Stimulated activated naive CD8-positive, alpha-beta T cell treated with anti-CD3 and anti-CD28 coated beads, Interleukin-15, amount 100 ng/mL, for 72 hours (primary cell): ENCODE results near the gene APOBR.
"Not testable (repeated sequence)": the region's sequence is repeated elsewhere in the genome, so short reads cannot be mapped to it uniquely, and the experiment has no call there.

Experiments used
- ATAC-seq: fragments of 150-1000 bp; cut with Tn5 transposase; 2 replicates; pipeline ENCODE4 v1.10.0; 2021; ENCODE audit warnings: mild to moderate bottlenecking, moderate library complexity
- DNase-seq, 2 donors: peaks; one replicate each; pipeline ENCODE4 v3.0.0; 2021 to 2022
- H3K27ac Mint-ChIP-seq, 2 donors: one replicate each; pipeline ENCODE4 v1.8.0; 2022; ENCODE audit warnings: mild to moderate bottlenecking in 2 of 2, mixed read lengths in 2 of 2, moderate library complexity in 2 of 2
- H3K27me3 Mint-ChIP-seq: one replicate; pipeline ENCODE4 v1.8.0; 2022; ENCODE audit warnings: mixed read lengths
- H3K4me1 Mint-ChIP-seq: one replicate; pipeline ENCODE4 v1.8.0; 2022; ENCODE audit warnings: mild to moderate bottlenecking, mixed read lengths
- H3K4me3 Mint-ChIP-seq, 2 donors: one replicate each; pipeline ENCODE4 v1.8.0; 2022; ENCODE audit warnings: mild to moderate bottlenecking in 2 of 2, mixed read lengths in 2 of 2, moderate library complexity in 1 of 2
- H3K9me3 Mint-ChIP-seq, 2 donors: one replicate each; pipeline ENCODE4 v1.8.0; 2022; ENCODE audit warnings: mixed read lengths in 2 of 2

APOBR gene

GRCh38 chr16:28494121-28494851 lies at the start of gene APOBR:
TSS of gene APOBR (plus strand) at chr16:28494643. CDS start at chr16:28494682, 39 bp downstream.
- peaks cover 57% of the 10 kb centered on the region for H3K4me1 Mint-ChIP-seq
- ATAC-seq (peak; percentile 88), DNase-seq (peak; percentile 84 to 94)
- H3K27me3 Mint-ChIP-seq: no peaks in the 10 kb centered on the region
- H3K9me3 Mint-ChIP-seq: no peaks in the 10 kb centered on the region
- H3K4me3 Mint-ChIP-seq: peak within 1 kb of the TSS; percentile 91 to 98
- peak within 1 kb of the TSS; percentile 94 to 97 for H3K27ac Mint-ChIP-seq

GRCh38 chr16:28446388-28446787 lies 48.1 kb upstream of the APOBR start:
- not testable (repeated sequence) for H3K27ac Mint-ChIP-seq, H3K27me3 Mint-ChIP-seq, DNase-seq, H3K4me3 Mint-ChIP-seq, ATAC-seq, H3K9me3 Mint-ChIP-seq, H3K4me1 Mint-ChIP-seq

- H3K27me3 Mint-ChIP-seq, H3K4me1 Mint-ChIP-seq, H3K4me3 Mint-ChIP-seq, H3K9me3 Mint-ChIP-seq, H3K27ac Mint-ChIP-seq, DNase-seq, ATAC-seq: not testable (repeated sequence)
These were observed 47.4 kb upstream of the APOBR start for GRCh38 chr16:28447081-28447480.

GRCh38 chr16:28473714-28474265 lies 20.7 kb upstream of the APOBR start:
- Mint-ChIP-seq H3K4me1 (peaks cover 12% of the 10 kb centered on the region), H3K9me3 (no peaks in the 10 kb centered on the region), H3K4me3 (no peak overlapping the region), H3K27ac (peak overlapping the region in 1 of 2 donors; percentile 3), H3K27me3 (no peaks in the 10 kb centered on the region)
- DNase-seq (no peak), ATAC-seq (peak; percentile 91)

- no peak overlapping the region for H3K27ac Mint-ChIP-seq
These were observed 19.2 kb upstream of the APOBR start for GRCh38 chr16:28475221-28475620.

GRCh38 chr16:28477311-28477920 lies 17.0 kb upstream of the APOBR start:
- Mint-ChIP-seq H3K27me3 (no peaks in the 10 kb centered on the region), H3K27ac (peak overlapping the region; percentile 21 to 36), H3K9me3 (no peaks in the 10 kb centered on the region), H3K4me3 (no peak overlapping the region), H3K4me1 (peaks cover 12% of the 10 kb centered on the region)
- no peak for ATAC-seq
- no peak for DNase-seq

More at GRCh38 chr16:28475221-28475620, 19.2 kb upstream of the APOBR start:
- DNase-seq: no peak
- no peak for ATAC-seq
- H3K9me3 Mint-ChIP-seq: no peaks in the 10 kb centered on the region
- no peak overlapping the region for H3K4me3 Mint-ChIP-seq
- H3K4me1 Mint-ChIP-seq: peaks cover 12% of the 10 kb centered on the region
- no peaks in the 10 kb centered on the region for H3K27me3 Mint-ChIP-seq

GRCh38 chr16:28478506-28479180 lies 15.8 kb upstream of the APOBR start:
- H3K27ac Mint-ChIP-seq: no peak overlapping the region
- DNase-seq (no peak), ATAC-seq (no peak)
- no peak overlapping the region for H3K4me3 Mint-ChIP-seq
- no peaks in the 10 kb centered on the region for H3K9me3 Mint-ChIP-seq
- no peaks in the 10 kb centered on the region for H3K27me3 Mint-ChIP-seq
- peaks cover 7% of the 10 kb centered on the region for H3K4me1 Mint-ChIP-seq

- ATAC-seq (no peak), DNase-seq (no peak)
- Mint-ChIP-seq H3K4me3 (no peak overlapping the region), H3K27ac (peak overlapping the region in 1 of 2 donors; percentile 85), H3K9me3 (no peaks in the 10 kb centered on the region), H3K27me3 (no peaks in the 10 kb centered on the region), H3K4me1 (no peaks in the 10 kb centered on the region)
These were observed 12.4 kb upstream of the APOBR start for GRCh38 chr16:28482026-28482425.

- DNase-seq, ATAC-seq, H3K27me3 Mint-ChIP-seq, H3K4me1 Mint-ChIP-seq, H3K9me3 Mint-ChIP-seq, H3K4me3 Mint-ChIP-seq: not testable (repeated sequence)
- peak overlapping the region in 1 of 2 donors; percentile 93 for H3K27ac Mint-ChIP-seq
These were observed 11.1 kb upstream of the APOBR start for GRCh38 chr16:28483361-28483760.

GRCh38 chr16:28486266-28486665 lies 8.2 kb upstream of the APOBR start:
- no peak overlapping the region for H3K4me3 Mint-ChIP-seq
- no peak for ATAC-seq
- H3K9me3 Mint-ChIP-seq: no peaks in the 10 kb centered on the region
- no peak for DNase-seq
- H3K27ac Mint-ChIP-seq: peak overlapping the region in 1 of 2 donors; percentile 48
- peaks cover 26% of the 10 kb centered on the region for H3K4me1 Mint-ChIP-seq
- H3K27me3 Mint-ChIP-seq: no peaks in the 10 kb centered on the region

GRCh38 chr16:28491230-28491969 lies 3.0 kb upstream of the APOBR start:
- H3K4me1 Mint-ChIP-seq: peaks cover 62% of the 10 kb centered on the region
- H3K27me3 Mint-ChIP-seq: no peaks in the 10 kb centered on the region
- H3K27ac Mint-ChIP-seq: peak overlapping the region; percentile 100
- no peak for DNase-seq
- H3K9me3 Mint-ChIP-seq: no peaks in the 10 kb centered on the region
- ATAC-seq: no peak
- peak overlapping the region; percentile 91 to 98 for H3K4me3 Mint-ChIP-seq

GRCh38 chr16:28491970-28492474 lies 2.4 kb upstream of the APOBR start, which contains the start of gene CLN3:
TSS of gene CLN3 (minus strand) at chr16:28492074. CDS start at chr16:28491759, 315 bp downstream.
- Mint-ChIP-seq H3K9me3 (no peaks in the 10 kb centered on the region), H3K4me1 (peaks cover 69% of the 10 kb centered on the region), H3K27ac (peak within 1 kb of the TSS; percentile 100), H3K27me3 (no peaks in the 10 kb centered on the region), H3K4me3 (peak within 1 kb of the TSS; percentile 91 to 98)
- DNase-seq (peak; percentile 86 to 93), ATAC-seq (peak; percentile 77)

GRCh38 chr16:28492511-28492910 lies 1.9 kb upstream of the APOBR start:
- no peak for ATAC-seq
- H3K4me3 Mint-ChIP-seq: peak overlapping the region; percentile 91 to 98
- no peak for DNase-seq
- H3K9me3 Mint-ChIP-seq: no peaks in the 10 kb centered on the region
- peaks cover 70% of the 10 kb centered on the region for H3K4me1 Mint-ChIP-seq
- peak overlapping the region; percentile 100 for H3K27ac Mint-ChIP-seq
- no peaks in the 10 kb centered on the region for H3K27me3 Mint-ChIP-seq

- DNase-seq (no peak), ATAC-seq (no peak)
- H3K27me3 Mint-ChIP-seq: no peaks in the 10 kb centered on the region
- peak overlapping the region; percentile 91 to 98 for H3K4me3 Mint-ChIP-seq
- no peaks in the 10 kb centered on the region for H3K9me3 Mint-ChIP-seq
- H3K4me1 Mint-ChIP-seq: peaks cover 49% of the 10 kb centered on the region
- peak overlapping the region; percentile 94 to 97 for H3K27ac Mint-ChIP-seq
These were observed 803 bp downstream of the APOBR start for GRCh38 chr16:28495098-28495793.
